OCI-LY7 (cell line): ENCODE data around the gene MRPL22. TPM values are rescaled to one million over a fixed set of nuclear protein-coding genes. Genes with fewer than 3 reads are reported as not detected.

Experiments used
- BruUV-seq: library from RNA; stranded (reverse); fragments of 400-500 nt; replicated peaks from 2 replicates; lab custom pipeline; 2021; lab: Mats Ljungman, UMichigan
- CTCF ChIA-PET: fragments of 300-600 bp; sonication (Branson Sonifier 250); formaldehyde crosslinking; loops from one replicate; lab custom pipeline; 2022; ENCODE audit warnings: antibody characterized with exemption; ENCODE audit not compliant: unreplicated experiment; lab: Charles Lee
- POLR2A ChIA-PET: fragments of 300-600 bp; sonication (Branson Sonifier 250); formaldehyde crosslinking; loops from one replicate; lab custom pipeline; 2022; ENCODE audit warnings: antibody characterized with exemption; lab: Charles Lee
- DNase-seq: peaks from one replicate; pipeline ENCODE4 v3.0.0-alpha.2; 2015; ENCODE audit warnings: low spot score
- H2AFZ ChIP-seq: fragments of 200-600 bp; sonication (generic), shearing (Covaris generic); 2 replicates; pipeline ENCODE4 v1.6.1; 2014; ENCODE audit warnings: mild to moderate bottlenecking, antibody characterized with exemption, low read length, moderate library complexity
- H3K27ac ChIP-seq: fragments of 200-600 bp; sonication (generic); 2 replicates; pipeline ENCODE4 v1.5.1; 2014; ENCODE audit warnings: mixed run types, low read depth, mild to moderate bottlenecking, moderate library complexity, low read length, inconsistent platforms; ENCODE audit not compliant: poor library complexity, severe bottlenecking
- H3K36me3 ChIP-seq: fragments of 200-600 bp; sonication (generic); 2 replicates; pipeline ENCODE4 v1.6.1; 2014; ENCODE audit warnings: mild to moderate bottlenecking, antibody characterized with exemption, low read length, moderate library complexity, mixed read lengths; ENCODE audit not compliant: insufficient read depth
- H3K4me1 ChIP-seq: fragments of 200-600 bp; sonication (generic); 2 replicates; pipeline ENCODE4 v1.5.1; 2014; ENCODE audit warnings: mild to moderate bottlenecking, low read length; ENCODE audit not compliant: insufficient read depth, poor library complexity, severe bottlenecking
- H3K4me2 ChIP-seq: fragments of 200-600 bp; sonication (generic); 2 replicates; pipeline ENCODE4 v1.6.1; 2014; ENCODE audit warnings: mild to moderate bottlenecking, low read length
- H3K4me3 ChIP-seq: fragments of 200-600 bp; sonication (generic); 2 replicates; pipeline ENCODE4 v1.5.1; 2014; ENCODE audit warnings: mild to moderate bottlenecking, low read depth, low read length; ENCODE audit not compliant: poor library complexity, severe bottlenecking
- H3K79me2 ChIP-seq: fragments of 200-600 bp; sonication (generic); 2 replicates; pipeline ENCODE4 v1.6.1; 2016; ENCODE audit warnings: low read depth, mild to moderate bottlenecking, low read length, moderate library complexity, mixed read lengths; ENCODE audit not compliant: insufficient read depth
- H3K9me2 ChIP-seq: fragments of 200-600 bp; sonication (generic); 2 replicates; pipeline ENCODE4 v1.6.1; 2016; ENCODE audit warnings: mild to moderate bottlenecking, low read length, mixed read lengths; ENCODE audit not compliant: insufficient read depth
- H3K9me3 ChIP-seq: fragments of 200-600 bp; sonication (generic); 2 replicates; pipeline ENCODE4 v1.6.1; 2014; ENCODE audit warnings: mild to moderate bottlenecking, mixed run types, low read length, mixed read lengths
- H4K20me1 ChIP-seq: fragments of 200-600 bp; sonication (generic); 2 replicates; pipeline ENCODE4 v1.6.1; 2014; ENCODE audit warnings: mild to moderate bottlenecking, antibody characterized with exemption, low read length, moderate library complexity, mixed read lengths; ENCODE audit not compliant: insufficient read depth
- EZH2phosphoT487 ChIP-seq: fragments of 200-600 bp; sonication (generic); IDR thresholded peaks from 2 replicates; pipeline ENCODE4 v1.6.1; 2018; ENCODE audit warnings: low read depth, borderline replicate concordance, mild to moderate bottlenecking, mixed run types, antibody characterized with exemption, low read length, moderate library complexity, mixed read lengths
- intact Hi-C: fragments of 100-400 bp; cut with micrococcal nuclease; formaldehyde crosslinking; loops from one replicate; pipeline ENCODE4 v1.10.0; 2022; ENCODE audit not compliant: unreplicated experiment
- total RNA-seq, 2 experiments: library from RNA; depleted of rRNA in 1 of 2; stranded (reverse); fragments of >200 nt in 1 of 2; shearing (Covaris generic) in 1 of 2; gene quantifications; 2 replicates each; pipeline ENCODE4 v1.2.3, GENCODE V29; 2014 to 2022
- TF ChIP-seq, protein P1 (sequence below): fragments of 200-600 bp; sonication (generic); conservative IDR thresholded peaks from 2 replicates; pipeline ENCODE4 v1.5.1; 2014; ENCODE audit warnings: mild to moderate bottlenecking, antibody characterized with exemption, low read length, moderate library complexity, mixed read lengths

The MRPL22 gene
- total RNA-seq, 2 experiments from 2014 or later = 34.0 to 91.8 TPM

DNA sequence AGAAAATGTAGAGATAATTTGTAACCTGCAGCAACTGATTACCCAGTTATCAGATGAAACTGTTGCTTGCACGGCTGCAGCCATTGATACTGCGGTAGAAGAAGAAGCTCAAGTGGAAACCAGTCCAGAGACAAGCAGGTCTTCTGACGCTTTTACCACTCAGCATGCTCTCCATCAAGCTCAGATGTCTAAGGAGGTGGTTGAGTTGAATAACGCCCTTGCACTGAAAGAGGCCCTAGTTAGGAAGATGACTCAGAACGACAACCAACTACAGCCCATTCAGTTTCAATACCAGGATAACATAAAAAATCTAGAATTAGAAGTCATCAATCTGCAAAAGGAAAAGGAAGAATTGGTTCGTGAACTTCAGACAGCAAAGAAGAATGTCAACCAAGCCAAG is 74.4 kb downstream of the MRPL22 start:
- Histone ChIP-seq H4K20me1 (no peaks in the 10 kb centered on the region), H3K36me3 (no peaks in the 10 kb centered on the region), H3K27ac (no peak overlapping the region), H3K4me3 (no peak overlapping the region), H3K4me1 (no peaks in the 10 kb centered on the region), H3K4me2 (no peak overlapping the region), H3K9me3 (no peaks in the 10 kb centered on the region), H3K9me2 (no peaks in the 10 kb centered on the region), H2AFZ (no peak overlapping the region), H3K79me2 (no peaks in the 10 kb centered on the region)
- no TSS peak for BruUV-seq
- DNase-seq = no peak
- CTCF ChIA-PET = no interaction called here
- TF ChIP-seq EZH2phosphoT487 = no peak
- TF ChIP-seq, protein P1, sequence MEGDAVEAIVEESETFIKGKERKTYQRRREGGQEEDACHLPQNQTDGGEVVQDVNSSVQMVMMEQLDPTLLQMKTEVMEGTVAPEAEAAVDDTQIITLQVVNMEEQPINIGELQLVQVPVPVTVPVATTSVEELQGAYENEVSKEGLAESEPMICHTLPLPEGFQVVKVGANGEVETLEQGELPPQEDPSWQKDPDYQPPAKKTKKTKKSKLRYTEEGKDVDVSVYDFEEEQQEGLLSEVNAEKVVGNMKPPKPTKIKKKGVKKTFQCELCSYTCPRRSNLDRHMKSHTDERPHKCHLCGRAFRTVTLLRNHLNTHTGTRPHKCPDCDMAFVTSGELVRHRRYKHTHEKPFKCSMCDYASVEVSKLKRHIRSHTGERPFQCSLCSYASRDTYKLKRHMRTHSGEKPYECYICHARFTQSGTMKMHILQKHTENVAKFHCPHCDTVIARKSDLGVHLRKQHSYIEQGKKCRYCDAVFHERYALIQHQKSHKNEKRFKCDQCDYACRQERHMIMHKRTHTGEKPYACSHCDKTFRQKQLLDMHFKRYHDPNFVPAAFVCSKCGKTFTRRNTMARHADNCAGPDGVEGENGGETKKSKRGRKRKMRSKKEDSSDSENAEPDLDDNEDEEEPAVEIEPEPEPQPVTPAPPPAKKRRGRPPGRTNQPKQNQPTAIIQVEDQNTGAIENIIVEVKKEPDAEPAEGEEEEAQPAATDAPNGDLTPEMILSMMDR = no peak
- POLR2A ChIA-PET = no interaction called here
- intact Hi-C loops = no loop called here

DNA sequence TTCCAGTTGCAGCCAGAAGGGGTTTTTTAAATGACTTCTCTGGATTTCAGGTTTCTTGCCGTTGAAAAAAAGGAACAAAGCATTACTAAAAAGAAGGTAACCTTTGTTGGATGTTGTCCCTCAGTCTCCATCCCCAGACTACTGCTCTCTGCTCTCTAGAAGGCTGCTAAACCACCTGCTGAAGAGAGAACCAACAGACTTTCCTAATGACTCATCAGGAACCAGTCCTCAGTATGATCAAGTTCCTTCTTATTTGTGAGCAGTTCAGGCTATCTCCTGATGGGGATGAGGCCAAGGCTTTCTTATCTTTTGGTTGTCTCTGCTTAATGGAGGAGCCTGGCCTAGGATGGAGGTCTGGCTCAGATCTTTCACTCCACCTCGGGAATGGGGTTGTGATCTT is 76.7 kb downstream of the MRPL22 start:
- DNase-seq = no peak
- intact Hi-C loops = no loop called here

More for the DNA sequence above, 76.7 kb downstream of the MRPL22 start:
- Histone ChIP-seq H4K20me1 (no peaks in the 10 kb centered on the region), H3K4me3 (no peak overlapping the region), H3K9me3 (no peaks in the 10 kb centered on the region), H3K4me2 (no peak overlapping the region), H2AFZ (no peak overlapping the region), H3K4me1 (no peaks in the 10 kb centered on the region), H3K27ac (no peak overlapping the region), H3K9me2 (no peaks in the 10 kb centered on the region), H3K36me3 (no peaks in the 10 kb centered on the region), H3K79me2 (no peaks in the 10 kb centered on the region)
- ChIA-PET POLR2A (interaction anchor here (0.6 to 0.7 kb wide), 2 partner anchors 273 to 448 kb away, joined by 3 to 4 read pairs; no protein-coding TSS in a partner anchor), CTCF (no interaction called here)
- no TSS peak for BruUV-seq
- TF ChIP-seq, protein P1 = no peak
- TF ChIP-seq EZH2phosphoT487 = no peak

Other genes with a start within 250 kb of the MRPL22 start
- 66.2 and 71.1 TPM in 2 replicates for gene LARP1, start 185.7 kb upstream of the MRPL22 start, total RNA-seq (2014; rRNA removed; shearing (Covaris generic))
- gene LARP1, start 185.7 kb upstream of the MRPL22 start, total RNA-seq (2022) = 274 and 300 TPM in 2 replicates
- 0.13 TPM in 2 replicates for gene FAXDC2, start 90.5 kb upstream of the MRPL22 start, total RNA-seq (2014; rRNA removed; shearing (Covaris generic))
- gene FAXDC2, start 90.5 kb upstream of the MRPL22 start, total RNA-seq (2022) = 0.10 and 0.28 TPM in 2 replicates
- gene CNOT8, start 82.4 kb upstream of the MRPL22 start, total RNA-seq (2014; rRNA removed; shearing (Covaris generic)) = 52.4 and 53.6 TPM in 2 replicates
- gene CNOT8, start 82.4 kb upstream of the MRPL22 start, total RNA-seq (2022) = 79.4 and 85.3 TPM in 2 replicates
- 17.9 and 20.1 TPM in 2 replicates for gene GEMIN5, start 2.9 kb upstream of the MRPL22 start, total RNA-seq (2014; rRNA removed; shearing (Covaris generic))
- 20.6 and 25.6 TPM in 2 replicates for gene GEMIN5, start 2.9 kb upstream of the MRPL22 start, total RNA-seq (2022)
- gene KIF4B, start 72.7 kb downstream of the MRPL22 start, total RNA-seq (2014; rRNA removed; shearing (Covaris generic)) = not detected in 2 replicates
- not detected in 2 replicates for gene KIF4B, start 72.7 kb downstream of the MRPL22 start, total RNA-seq (2022)